Activated naive CD8-positive, alpha-beta T cell treated with anti-CD3 and anti-CD28 coated beads, Interleukin-2, amount 10 ng/mL, durations not matched to agents 7 days and 5 days (primary cell): ENCODE results near the gene PABPN1L. TPM values are rescaled to one million over a fixed set of nuclear protein-coding genes. Genes with fewer than 3 reads are reported as not detected.

Experiments used
- ATAC-seq: fragments of 150-1000 bp; cut with Tn5 transposase; one replicate; pipeline ENCODE4 v1.10.0; 2021; ENCODE audit warnings: low read depth, moderate library complexity
- POLR2A ChIA-PET: fragments of 350-600 bp; sonication (Branson Sonifier 250); formaldehyde crosslinking; loops from one replicate; lab custom pipeline; 2021; ENCODE audit warnings: antibody characterized with exemption; lab: Charles Lee
- DNase-seq: peaks from one replicate; pipeline ENCODE4 v3.0.0; 2021
- H3K27ac Mint-ChIP-seq: one replicate; pipeline ENCODE4 v1.8.0; 2022; ENCODE audit warnings: mild to moderate bottlenecking, mixed read lengths
- H3K27me3 Mint-ChIP-seq: one replicate; pipeline ENCODE4 v1.8.0; 2022; ENCODE audit warnings: mild to moderate bottlenecking, moderate library complexity, mixed read lengths
- H3K36me3 Mint-ChIP-seq: one replicate; pipeline ENCODE4 v1.8.0; 2021; ENCODE audit warnings: mild to moderate bottlenecking, mixed read lengths
- H3K4me1 Mint-ChIP-seq: one replicate; pipeline ENCODE4 v1.8.0; 2021; ENCODE audit warnings: mixed read lengths
- H3K4me3 Mint-ChIP-seq: one replicate; pipeline ENCODE4 v1.8.0; 2022; ENCODE audit warnings: mild to moderate bottlenecking, moderate library complexity, mixed read lengths
- H3K9me3 Mint-ChIP-seq: one replicate; pipeline ENCODE4 v1.8.0; 2021; ENCODE audit warnings: mixed read lengths
- total RNA-seq, 2 experiments: library from RNA; stranded (reverse); gene quantifications; one replicate each; pipeline ENCODE4 v1.2.3, GENCODE V29; 2021

Gene PABPN1L
- total RNA-seq, 2 experiments from 2014 or later, result not detected

DNA sequence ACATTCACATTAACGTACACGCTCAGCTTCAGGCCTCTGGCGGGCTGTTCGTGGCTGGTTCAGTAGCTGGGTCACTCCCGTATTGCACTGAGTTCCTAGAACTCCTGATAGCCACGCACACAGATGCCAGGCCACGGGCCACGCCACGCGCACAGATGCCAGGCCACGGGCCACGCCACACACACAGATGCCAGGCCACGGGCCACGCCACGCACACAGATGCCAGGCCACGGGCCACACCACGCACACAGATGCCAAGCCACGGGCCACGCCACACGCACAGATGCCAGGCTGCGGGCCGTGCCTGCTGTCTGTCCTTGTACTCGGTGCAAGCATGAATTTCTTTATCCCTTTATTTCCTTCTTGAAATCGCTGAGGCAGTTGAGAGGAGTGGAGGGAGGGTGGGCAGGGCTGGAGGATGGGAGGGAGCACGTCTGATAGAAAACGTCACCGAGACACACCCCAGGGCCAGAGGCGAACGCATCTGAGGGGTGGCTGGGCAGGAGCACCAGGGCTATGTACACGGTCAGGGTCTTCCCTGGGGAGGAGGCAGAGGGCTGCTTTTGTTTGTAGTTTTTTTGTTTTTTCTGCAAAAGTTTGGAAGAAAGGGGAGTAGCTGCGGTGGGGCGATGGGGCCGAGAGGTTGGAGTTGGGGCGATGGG lies 8.6 kb upstream of the PABPN1L start:
- no peaks in the 10 kb centered on the region for H3K4me1 Mint-ChIP-seq
- H3K27me3 Mint-ChIP-seq, result peaks cover 8% of the 10 kb centered on the region
- H3K27ac Mint-ChIP-seq, result no peak overlapping the region
- ATAC-seq, result no peak
- no peaks in the 10 kb centered on the region for H3K36me3 Mint-ChIP-seq
- no peak overlapping the region for H3K4me3 Mint-ChIP-seq
- no peak for DNase-seq
- H3K9me3 Mint-ChIP-seq, result no peaks in the 10 kb centered on the region
- POLR2A ChIA-PET, result no interaction called here

DNA sequence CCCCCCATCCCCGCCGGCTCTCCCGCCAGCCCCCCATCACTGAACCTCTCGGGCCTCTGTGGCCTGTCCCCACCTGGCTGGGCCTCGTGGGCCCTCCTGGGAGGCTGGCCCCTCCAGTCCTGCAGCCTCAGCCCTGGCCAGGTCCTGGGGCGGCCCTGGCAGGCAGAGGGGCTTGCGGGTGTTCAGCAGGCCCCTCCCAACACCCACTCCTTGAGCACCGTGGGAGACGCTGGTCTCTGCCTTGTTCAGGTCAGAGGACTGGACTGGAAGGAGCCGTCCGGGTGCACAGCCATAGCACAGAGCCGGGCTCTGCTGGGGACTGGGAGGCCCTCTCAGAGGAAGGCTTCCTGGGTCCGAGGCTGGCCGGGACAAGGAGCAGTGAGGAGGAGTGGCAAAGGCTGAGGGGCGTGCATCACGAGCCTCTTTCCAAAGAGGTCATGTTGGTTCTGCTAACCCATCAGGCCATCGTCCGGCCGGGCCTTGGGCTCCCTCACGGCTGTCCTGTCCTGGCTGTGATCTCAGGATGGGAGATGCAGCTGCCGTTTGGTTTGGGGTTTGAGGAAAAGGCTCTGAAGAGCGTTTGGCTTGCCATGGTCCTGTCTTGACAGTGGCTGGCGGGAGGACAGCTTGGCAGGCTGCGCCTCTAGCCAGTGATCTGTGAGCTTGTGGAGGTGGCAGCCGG lies 6.3 kb upstream of the PABPN1L start:
- POLR2A ChIA-PET, result no interaction called here
- no peak overlapping the region for H3K4me3 Mint-ChIP-seq
- H3K27me3 Mint-ChIP-seq, result peaks cover 13% of the 10 kb centered on the region
- H3K36me3 Mint-ChIP-seq, result no peaks in the 10 kb centered on the region
- DNase-seq (no peak), ATAC-seq (no peak)
- H3K4me1 Mint-ChIP-seq, result no peaks in the 10 kb centered on the region
- no peak overlapping the region for H3K27ac Mint-ChIP-seq
- no peaks in the 10 kb centered on the region for H3K9me3 Mint-ChIP-seq

DNA sequence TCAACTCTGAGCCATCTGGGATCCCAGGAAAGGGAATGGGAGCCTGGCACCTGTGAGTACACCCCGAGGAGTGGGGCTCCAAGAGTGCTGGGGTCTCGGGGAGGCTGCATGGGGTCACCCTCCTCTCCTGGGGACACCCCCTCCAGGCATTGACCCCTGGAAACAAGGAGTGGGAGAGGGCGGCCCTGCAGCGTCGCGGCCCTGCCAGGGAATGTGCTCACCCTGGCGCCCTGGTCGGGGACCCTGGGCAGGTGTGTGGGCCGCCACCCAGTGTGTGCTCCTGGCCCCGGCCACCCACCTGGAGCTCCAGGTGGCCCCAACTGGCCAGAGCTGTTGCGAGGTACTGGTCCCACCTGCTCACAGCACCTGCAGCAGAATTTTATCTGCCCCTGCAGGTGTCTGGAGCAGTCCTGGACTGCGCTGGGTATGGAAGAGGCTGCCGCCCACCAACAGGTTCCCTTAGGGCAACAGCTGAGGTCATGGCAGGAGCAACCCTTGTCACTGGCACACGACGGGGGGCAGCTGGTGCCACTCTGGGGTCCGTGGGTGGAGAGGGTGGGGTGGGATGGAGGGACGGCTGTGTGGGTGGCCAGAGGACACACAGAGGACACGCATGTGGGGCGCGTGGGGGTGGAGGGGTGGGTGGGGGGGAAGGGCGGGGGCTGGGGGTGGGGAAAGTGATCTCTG lies 5.4 kb upstream of the PABPN1L start:
- H3K4me3 Mint-ChIP-seq, result no peak overlapping the region
- POLR2A ChIA-PET, result no interaction called here
- H3K36me3 Mint-ChIP-seq, result no peaks in the 10 kb centered on the region
- H3K27ac Mint-ChIP-seq, result no peak overlapping the region
- DNase-seq, result no peak
- H3K27me3 Mint-ChIP-seq, result peaks cover 13% of the 10 kb centered on the region
- no peaks in the 10 kb centered on the region for H3K9me3 Mint-ChIP-seq
- ATAC-seq, result no peak
- no peaks in the 10 kb centered on the region for H3K4me1 Mint-ChIP-seq

DNA sequence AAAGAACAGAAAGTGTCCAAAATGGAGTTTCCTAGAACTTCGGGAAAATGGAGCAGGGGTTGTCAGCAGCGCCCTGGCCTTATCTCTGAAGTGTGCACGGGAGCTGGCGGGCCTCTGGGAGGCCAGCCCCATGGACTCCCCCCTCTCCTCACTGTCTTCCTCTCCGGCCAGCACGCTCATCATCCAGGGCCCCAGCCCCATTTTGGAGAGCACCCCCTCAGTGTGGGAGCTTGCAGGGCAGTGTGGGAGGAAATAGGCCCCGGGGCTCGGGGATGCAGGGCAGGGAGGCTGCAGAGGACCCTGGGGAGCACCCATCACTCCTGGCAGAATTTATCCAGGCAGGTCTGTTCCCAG lies 4.9 kb upstream of the PABPN1L start:
- DNase-seq (no peak), ATAC-seq (no peak)
- no peak overlapping the region for H3K4me3 Mint-ChIP-seq
- no peaks in the 10 kb centered on the region for H3K9me3 Mint-ChIP-seq
- peaks cover 13% of the 10 kb centered on the region for H3K27me3 Mint-ChIP-seq
- H3K27ac Mint-ChIP-seq, result no peak overlapping the region
- no peaks in the 10 kb centered on the region for H3K36me3 Mint-ChIP-seq
- no peaks in the 10 kb centered on the region for H3K4me1 Mint-ChIP-seq
- POLR2A ChIA-PET, result no interaction called here

DNA sequence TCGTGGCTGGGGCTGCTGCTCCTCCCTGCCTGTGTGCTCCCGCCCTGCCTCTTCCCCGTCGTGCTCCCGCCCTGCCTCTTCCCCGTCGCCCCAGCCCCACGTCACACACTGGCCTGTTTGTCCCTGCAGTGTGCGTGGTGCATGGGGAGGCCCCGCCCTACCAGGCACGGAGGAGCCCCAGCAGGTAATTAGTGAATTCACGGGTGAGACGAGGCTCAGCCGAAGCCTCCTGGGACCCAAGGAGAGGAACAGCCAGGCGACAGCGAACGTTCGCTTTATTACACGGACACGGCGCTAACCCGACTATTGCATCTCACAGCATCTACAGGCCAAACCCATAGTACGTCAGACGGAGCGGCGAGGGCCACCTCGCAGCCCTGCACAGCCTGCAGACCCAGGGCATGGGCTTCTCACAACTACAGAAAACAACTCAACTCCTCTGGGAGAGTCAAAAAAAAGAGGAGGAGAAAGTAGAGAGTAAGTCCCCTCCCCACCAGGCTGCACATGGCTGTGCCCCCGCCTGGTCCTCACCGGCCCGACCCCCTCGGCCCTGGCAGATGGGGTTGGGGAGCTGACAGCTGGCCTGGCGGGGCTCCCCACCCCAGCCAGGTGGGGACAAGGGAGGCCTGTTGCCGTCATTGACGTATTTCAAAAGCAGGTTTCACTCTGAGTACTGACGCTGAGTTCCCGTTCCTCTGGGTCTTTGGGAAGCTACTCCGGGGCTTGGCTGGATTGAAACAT lies 4.3 kb upstream of the PABPN1L start:
- Mint-ChIP-seq H3K4me3 (no peak overlapping the region), H3K4me1 (no peaks in the 10 kb centered on the region), H3K36me3 (no peaks in the 10 kb centered on the region), H3K9me3 (no peaks in the 10 kb centered on the region), H3K27ac (no peak overlapping the region), H3K27me3 (peaks cover 13% of the 10 kb centered on the region)
- ATAC-seq (peak; percentile 27), DNase-seq (no peak)
- POLR2A ChIA-PET, result no interaction called here

DNA sequence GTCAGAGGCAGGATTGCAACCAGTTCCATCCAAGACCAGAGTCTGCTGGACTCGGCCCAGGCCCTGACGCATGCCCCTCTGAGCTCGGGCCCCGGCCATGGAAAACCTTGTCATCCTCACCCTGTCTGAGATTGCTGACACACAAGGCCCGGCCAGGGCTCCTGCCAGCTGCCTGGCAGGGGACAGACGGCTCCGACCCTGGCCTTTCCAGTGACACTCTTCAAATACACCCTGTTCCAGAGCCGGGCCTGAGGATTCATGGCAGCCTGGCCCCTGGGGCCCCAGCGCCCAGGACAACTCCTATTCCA lies 3.2 kb upstream of the PABPN1L start:
- DNase-seq (no peak), ATAC-seq (no peak)
- H3K27ac Mint-ChIP-seq, result no peak overlapping the region
- peaks cover 13% of the 10 kb centered on the region for H3K27me3 Mint-ChIP-seq
- H3K4me1 Mint-ChIP-seq, result no peaks in the 10 kb centered on the region
- H3K36me3 Mint-ChIP-seq, result no peaks in the 10 kb centered on the region
- POLR2A ChIA-PET, result no interaction called here
- no peaks in the 10 kb centered on the region for H3K9me3 Mint-ChIP-seq
- H3K4me3 Mint-ChIP-seq, result no peak overlapping the region

DNA sequence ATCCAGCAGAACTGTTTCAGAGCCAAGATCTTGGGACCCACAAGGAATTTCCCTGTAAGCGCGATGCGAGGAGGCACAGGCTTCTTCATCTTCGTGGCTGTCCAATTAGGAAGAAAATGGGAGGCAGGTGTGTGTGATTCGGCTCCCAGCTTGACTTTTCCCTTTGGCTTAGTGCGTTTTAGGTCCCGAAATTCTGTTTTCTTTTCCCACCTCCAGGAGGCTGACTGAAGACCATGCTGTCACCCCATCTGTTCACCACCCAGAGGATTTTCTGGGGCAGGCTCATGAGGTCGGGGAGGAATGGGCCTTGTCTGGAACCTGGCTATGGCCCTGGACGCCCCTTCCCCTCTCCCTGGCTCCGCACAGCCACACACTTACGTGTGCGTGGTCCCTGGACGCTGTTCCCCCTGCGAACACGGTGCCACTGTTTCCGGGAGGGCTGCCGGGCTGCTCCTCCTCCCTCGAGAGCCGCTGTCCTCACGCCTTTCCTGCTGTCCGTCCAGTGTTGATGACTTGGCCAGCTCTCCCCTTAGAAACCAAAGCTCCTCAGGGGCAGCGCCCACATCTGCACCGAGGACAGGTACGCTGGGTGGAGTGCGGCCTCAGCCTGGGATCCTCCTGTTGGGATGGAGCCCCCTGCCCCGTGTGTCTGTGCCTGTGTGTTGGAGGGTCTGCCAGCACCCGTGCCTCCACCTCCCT lies 2.7 kb upstream of the PABPN1L start:
- H3K36me3 Mint-ChIP-seq, result no peaks in the 10 kb centered on the region
- DNase-seq, result no peak
- no peaks in the 10 kb centered on the region for H3K4me1 Mint-ChIP-seq
- peaks cover 13% of the 10 kb centered on the region for H3K27me3 Mint-ChIP-seq
- no peak overlapping the region for H3K4me3 Mint-ChIP-seq
- no peak for ATAC-seq
- no peak overlapping the region for H3K27ac Mint-ChIP-seq
- POLR2A ChIA-PET, result no interaction called here
- no peaks in the 10 kb centered on the region for H3K9me3 Mint-ChIP-seq

DNA sequence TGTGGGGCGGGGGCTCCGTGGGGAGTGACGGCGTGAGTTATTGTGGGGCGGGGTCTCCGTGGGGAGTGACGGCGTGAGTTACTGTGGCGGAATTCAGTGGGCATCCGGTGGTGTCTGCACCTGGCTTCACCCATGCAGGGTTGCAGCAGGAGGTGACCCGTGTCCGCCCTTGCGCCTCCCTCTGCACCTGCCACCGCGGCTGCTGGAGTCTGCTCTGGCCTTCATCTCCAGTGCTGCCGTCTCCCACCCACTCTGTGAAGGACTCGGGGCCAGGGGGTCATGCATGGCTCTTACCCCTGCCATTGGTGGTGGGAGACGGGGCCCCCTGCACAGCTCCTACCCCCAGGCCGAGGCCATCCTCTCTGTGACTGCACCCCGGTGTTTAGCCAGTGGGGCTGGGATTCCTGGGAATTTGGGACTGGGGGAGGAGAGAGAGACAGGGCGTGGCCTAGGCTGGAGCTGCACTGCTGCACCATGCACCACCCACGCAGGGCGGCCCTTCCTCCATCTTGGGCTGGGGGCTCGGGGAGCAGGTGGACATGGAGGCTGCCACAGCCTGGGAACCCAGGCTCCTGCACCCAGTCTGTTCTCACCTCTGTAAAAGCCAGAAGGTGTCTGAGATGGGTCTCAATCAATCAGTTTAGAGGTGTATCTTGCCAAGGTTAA lies 1.3 kb upstream of the PABPN1L start:
- POLR2A ChIA-PET, result no interaction called here
- Mint-ChIP-seq H3K4me3 (no peak overlapping the region), H3K27ac (no peak overlapping the region), H3K9me3 (no peaks in the 10 kb centered on the region), H3K36me3 (no peaks in the 10 kb centered on the region), H3K4me1 (no peaks in the 10 kb centered on the region), H3K27me3 (peaks cover 13% of the 10 kb centered on the region)
- ATAC-seq, result no peak
- DNase-seq, result no peak

DNA sequence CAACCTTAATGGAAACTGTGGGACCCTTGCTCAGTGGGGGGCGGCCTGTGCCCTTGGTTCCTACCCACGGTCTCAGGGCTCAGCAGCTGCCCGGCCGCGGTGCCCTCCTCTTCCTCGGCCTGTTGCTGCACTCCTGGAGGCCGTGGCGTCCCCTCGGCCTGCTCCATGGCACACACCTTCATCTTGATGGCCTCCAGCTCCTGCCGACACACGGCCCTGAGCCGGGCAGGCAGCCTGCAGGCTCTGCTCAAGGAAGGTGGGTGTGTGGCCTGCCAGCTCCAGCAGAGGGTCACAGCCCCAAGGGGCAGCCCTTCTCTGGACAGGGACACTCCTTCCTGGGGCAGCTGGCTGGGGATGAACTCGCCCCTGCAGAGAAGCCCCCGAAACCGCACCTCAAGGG lies 718 bp downstream of the PABPN1L start:
- no peak for ATAC-seq
- no peaks in the 10 kb centered on the region for H3K36me3 Mint-ChIP-seq
- H3K4me3 Mint-ChIP-seq, result no peak overlapping the region
- H3K4me1 Mint-ChIP-seq, result no peaks in the 10 kb centered on the region
- no peak for DNase-seq
- H3K27ac Mint-ChIP-seq, result no peak overlapping the region
- H3K27me3 Mint-ChIP-seq, result peaks cover 9% of the 10 kb centered on the region
- H3K9me3 Mint-ChIP-seq, result no peaks in the 10 kb centered on the region
- POLR2A ChIA-PET, result no interaction called here

DNA sequence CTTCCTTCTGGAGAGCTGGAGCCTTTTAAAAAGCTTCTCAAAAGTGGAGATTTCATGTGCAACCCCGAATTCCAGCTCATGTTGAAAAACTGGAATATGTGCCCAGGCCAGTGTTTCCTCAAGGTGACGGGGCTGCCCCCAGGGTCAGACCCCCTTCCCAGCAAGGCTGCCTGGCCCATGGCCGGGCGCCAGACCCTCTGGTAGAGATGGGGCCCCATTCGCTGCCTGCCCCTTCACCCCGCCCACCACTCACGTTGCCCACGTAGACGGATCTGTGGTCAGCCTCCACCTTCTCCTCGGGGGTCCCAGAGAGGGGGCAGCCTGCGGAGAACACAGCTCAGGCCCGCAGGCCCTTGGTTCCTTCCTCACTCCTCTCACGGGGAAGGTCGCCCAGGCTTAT lies 1.1 kb downstream of the PABPN1L start:
- POLR2A ChIA-PET, result interaction anchor here (0.8 kb wide), 1 partner anchor 53 kb away, joined by 4 read pairs; the partner anchor contains the start of gene APRT
- ATAC-seq, result no peak
- no peaks in the 10 kb centered on the region for H3K9me3 Mint-ChIP-seq
- H3K36me3 Mint-ChIP-seq, result no peaks in the 10 kb centered on the region
- H3K27ac Mint-ChIP-seq, result no peak overlapping the region
- no peak for DNase-seq
- H3K4me1 Mint-ChIP-seq, result no peaks in the 10 kb centered on the region
- no peak overlapping the region for H3K4me3 Mint-ChIP-seq
- peaks cover 5% of the 10 kb centered on the region for H3K27me3 Mint-ChIP-seq

DNA sequence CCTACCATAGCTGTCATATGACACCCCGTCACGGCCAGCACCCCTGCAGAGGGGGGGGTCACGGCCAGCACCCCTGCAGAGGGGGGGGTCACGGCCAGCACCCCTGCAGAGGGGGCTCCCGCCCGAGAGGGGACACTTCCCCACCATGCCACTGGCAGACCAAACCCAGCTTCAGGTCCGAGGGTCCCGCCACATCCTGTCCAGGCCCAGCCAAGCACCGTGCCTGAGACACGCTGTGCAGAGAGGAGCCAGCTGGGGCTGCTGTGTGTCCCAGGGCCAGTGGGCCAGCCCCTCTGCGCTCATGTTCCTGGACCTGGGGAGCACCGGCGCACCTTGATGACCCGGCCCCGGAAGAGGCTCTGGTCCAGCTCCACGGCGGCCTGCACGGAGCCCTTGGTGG lies 1.9 kb downstream of the PABPN1L start:
- H3K9me3 Mint-ChIP-seq, result no peaks in the 10 kb centered on the region
- no peak for DNase-seq
- POLR2A ChIA-PET, result interaction anchor here (0.8 kb wide), 1 partner anchor 53 kb away, joined by 4 read pairs; the partner anchor contains the start of gene APRT
- no peaks in the 10 kb centered on the region for H3K27me3 Mint-ChIP-seq
- H3K27ac Mint-ChIP-seq, result no peak overlapping the region
- ATAC-seq, result no peak
- H3K36me3 Mint-ChIP-seq, result no peaks in the 10 kb centered on the region
- H3K4me3 Mint-ChIP-seq, result no peak overlapping the region
- H3K4me1 Mint-ChIP-seq, result no peaks in the 10 kb centered on the region

DNA sequence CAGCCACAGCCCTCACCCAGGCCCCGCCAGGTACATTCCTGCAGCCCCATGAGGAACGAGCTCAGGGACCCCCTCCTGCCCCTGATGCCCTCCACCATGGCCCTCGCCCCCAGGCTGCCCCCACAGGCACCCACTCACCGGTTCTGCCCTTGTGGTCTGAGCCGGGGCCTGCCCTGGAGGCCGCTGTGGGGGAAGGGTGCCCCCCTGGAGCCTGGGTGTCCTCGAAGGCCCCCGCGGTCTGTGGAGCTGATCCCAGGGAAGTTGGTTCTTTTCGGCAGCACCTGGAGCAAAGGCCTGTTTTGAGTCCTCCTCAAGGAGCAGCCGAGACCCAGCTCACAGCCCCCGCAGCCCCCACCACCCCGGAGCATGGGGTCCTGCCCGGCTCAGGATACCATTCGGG lies 2.4 kb downstream of the PABPN1L start:
- H3K36me3 Mint-ChIP-seq, result no peaks in the 10 kb centered on the region
- DNase-seq (no peak), ATAC-seq (no peak)
- no peaks in the 10 kb centered on the region for H3K4me1 Mint-ChIP-seq
- POLR2A ChIA-PET, result interaction anchor here (0.8 kb wide), 1 partner anchor 53 kb away, joined by 3 read pairs; the partner anchor contains the start of gene APRT
- no peak overlapping the region for H3K4me3 Mint-ChIP-seq
- H3K9me3 Mint-ChIP-seq, result no peaks in the 10 kb centered on the region
- H3K27me3 Mint-ChIP-seq, result no peaks in the 10 kb centered on the region
- H3K27ac Mint-ChIP-seq, result no peak overlapping the region
